Thymus (tissue), 11 donors: ENCODE measurements around the gene RGL1. TPM values are rescaled to one million over a fixed set of nuclear protein-coding genes. Genes with fewer than 3 reads are reported as not detected.

Experiments
- DNase-seq, 9 donors: peaks; one replicate each; pipeline ENCODE4 v3.0.0-alpha.2; 2013; ENCODE audit warnings: low spot score in 9 of 9, low read depth in 6 of 9, missing footprints in 1 of 9
- H3K27ac ChIP-seq, 2 donors: one replicate each; pipeline ENCODE4 v1.5.1; 2013; ENCODE audit warnings: control low read depth in 1 of 2, low read depth in 1 of 2, low read length in 1 of 2, mild to moderate bottlenecking in 1 of 2, moderate library complexity in 1 of 2
- H3K27me3 ChIP-seq, 2 donors: one replicate each; pipeline ENCODE4 v1.5.1; 2013; ENCODE audit warnings: low read length in 1 of 2; ENCODE audit not compliant: control insufficient read depth in 2 of 2, insufficient read depth in 1 of 2
- H3K36me3 ChIP-seq, 2 donors: one replicate each; pipeline ENCODE4 v1.5.1; 2013; ENCODE audit warnings: low read length in 1 of 2, mild to moderate bottlenecking in 1 of 2, moderate library complexity in 1 of 2; ENCODE audit not compliant: control insufficient read depth in 2 of 2, insufficient read depth in 2 of 2
- H3K4me1 ChIP-seq, 2 donors: one replicate each; pipeline ENCODE4 v1.5.1; 2013; ENCODE audit warnings: low read length in 2 of 2; ENCODE audit not compliant: control insufficient read depth in 2 of 2, insufficient read depth in 2 of 2
- H3K4me3 ChIP-seq, 2 donors: one replicate each; pipeline ENCODE4 v1.5.1; 2013; ENCODE audit warnings: low read length in 2 of 2, control low read depth in 1 of 2, mild to moderate bottlenecking in 1 of 2
- H3K9me3 ChIP-seq, 2 donors: one replicate each; pipeline ENCODE4 v1.5.1; 2013; ENCODE audit warnings: low read length in 1 of 2, mild to moderate bottlenecking in 1 of 2; ENCODE audit not compliant: control insufficient read depth in 2 of 2, insufficient read depth in 1 of 2
- WGBS: extraction: QIAGEN DNeasy Blood & Tissue Kit; methylation state at CpG from one replicate; pipeline ENCODE4 v1.1.7; 2013; 5-methylcytosine and 5-hydroxymethylcytosine counted together
- polyA plus RNA-seq: library from polyadenylated mRNA; stranded (reverse); fragments of 200-250 nt; gene quantifications from one replicate; pipeline ENCODE4 v1.2.3, GENCODE V29; 2013
- total RNA-seq: library from RNA; stranded (reverse); fragments of 120-200 nt; gene quantifications from one replicate; pipeline ENCODE4 v1.2.4, GENCODE V29; 2013
- donor health status: healthy.

The RGL1 gene
- total and polyA plus RNA-seq, 2 donors = 9.1 to 11.9 TPM

DNA sequence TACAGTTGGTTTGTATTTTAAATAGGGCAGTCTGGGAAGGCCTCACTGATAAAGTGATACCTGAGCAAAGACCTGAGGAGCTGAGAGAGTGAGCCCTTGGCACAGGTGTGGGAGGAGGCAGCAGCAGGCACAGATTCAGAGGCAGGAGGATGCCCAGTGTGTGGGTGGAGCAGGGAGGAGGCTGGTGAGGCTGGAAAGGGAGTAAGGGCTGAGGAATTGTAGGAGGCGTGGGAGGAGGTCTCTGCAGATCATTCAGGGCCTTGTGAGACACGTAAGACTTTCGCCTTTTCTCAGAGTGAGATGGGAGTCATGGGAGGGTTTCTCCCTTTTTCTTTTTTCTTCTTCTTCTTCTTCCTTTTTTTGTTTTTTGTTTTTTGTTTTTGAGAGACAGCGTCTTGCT is 58.0 kb downstream of the RGL1 start:
- no peaks in the 10 kb centered on the region for H3K36me3 ChIP-seq
- H3K4me3 ChIP-seq = no peak overlapping the region
- no peak for DNase-seq
- H3K27me3 ChIP-seq = no peaks in the 10 kb centered on the region
- no peaks in the 10 kb centered on the region for H3K9me3 ChIP-seq
- H3K4me1 ChIP-seq = no peaks in the 10 kb centered on the region
- H3K27ac ChIP-seq = no peak overlapping the region
- WGBS = 95% methylated on average over 4 of the region's 4 CpGs

DNA sequence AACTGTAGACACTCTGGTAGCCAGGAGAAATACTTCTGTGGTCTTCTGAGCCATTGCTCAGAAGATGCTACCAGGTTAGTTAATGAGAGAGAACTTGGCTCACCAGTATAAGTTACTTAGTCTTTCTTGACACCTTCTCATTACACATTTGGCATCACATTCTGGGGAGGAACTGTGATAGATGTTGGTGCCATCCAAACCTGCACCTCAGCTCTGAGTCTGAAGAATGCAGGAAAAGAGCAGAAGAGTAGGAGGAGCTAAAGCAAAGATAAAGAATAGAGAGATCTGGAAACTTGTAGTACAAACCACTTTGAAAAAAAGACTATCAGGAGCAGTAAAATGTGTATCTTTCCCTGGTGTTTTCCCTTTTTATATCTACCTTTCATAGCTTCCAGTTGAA is 58.9 kb downstream of the RGL1 start:
- no peaks in the 10 kb centered on the region for H3K9me3 ChIP-seq
- no peak for DNase-seq
- no peaks in the 10 kb centered on the region for H3K4me1 ChIP-seq
- H3K36me3 ChIP-seq = no peaks in the 10 kb centered on the region
- no peaks in the 10 kb centered on the region for H3K27me3 ChIP-seq
- no peak overlapping the region for H3K4me3 ChIP-seq
- H3K27ac ChIP-seq = no peak overlapping the region

DNA sequence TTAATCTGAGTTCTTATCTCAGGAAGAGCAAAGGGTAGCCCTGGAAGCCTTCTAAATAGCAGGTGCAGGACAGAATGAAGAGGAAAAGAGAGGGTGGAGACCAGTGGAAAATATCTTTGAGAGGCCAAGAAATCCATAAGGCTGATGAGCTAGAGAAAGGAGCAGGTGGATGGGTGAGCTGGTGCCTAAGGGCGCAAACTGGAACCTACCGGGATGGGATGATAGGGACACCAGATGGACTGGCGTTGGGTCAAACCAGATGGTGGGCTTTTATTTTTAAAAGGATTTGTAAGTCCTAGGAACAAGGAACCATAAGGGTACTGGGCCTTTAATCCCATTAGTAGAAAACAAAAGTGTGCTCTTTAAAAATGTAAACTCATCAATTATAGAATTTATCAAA is 59.7 kb downstream of the RGL1 start:
- Histone ChIP-seq H3K9me3 (no peaks in the 10 kb centered on the region), H3K36me3 (no peaks in the 10 kb centered on the region), H3K4me1 (no peaks in the 10 kb centered on the region), H3K27ac (no peak overlapping the region), H3K27me3 (no peaks in the 10 kb centered on the region), H3K4me3 (no peak overlapping the region)
- over 99% methylated on average over 3 of the region's 3 CpGs for WGBS
- no peak for DNase-seq

GRCh38 chr1:183869230-183869629 is 64.3 kb downstream of the RGL1 start:
- no peaks in the 10 kb centered on the region for H3K27me3 ChIP-seq
- peaks cover 0 to 11% of the 10 kb centered on the region in 2 donors for H3K4me1 ChIP-seq
- H3K9me3 ChIP-seq = no peaks in the 10 kb centered on the region
- no peak for DNase-seq
- no peak overlapping the region for H3K4me3 ChIP-seq
- H3K36me3 ChIP-seq = no peaks in the 10 kb centered on the region
- H3K27ac ChIP-seq = no peak overlapping the region
- 96% methylated on average over 3 of the region's 3 CpGs for WGBS

GRCh38 chr1:183869664-183870063 is 64.7 kb downstream of the RGL1 start:
- Histone ChIP-seq H3K4me1 (peaks cover 0 to 14% of the 10 kb centered on the region in 2 donors), H3K9me3 (no peaks in the 10 kb centered on the region), H3K27me3 (no peaks in the 10 kb centered on the region), H3K4me3 (no peak overlapping the region), H3K36me3 (no peaks in the 10 kb centered on the region), H3K27ac (no peak overlapping the region)
- WGBS = 98% methylated on average over 3 of the region's 3 CpGs
- DNase-seq = no peak

GRCh38 chr1:183870351-183871077 is 65.6 kb downstream of the RGL1 start:
- Histone ChIP-seq H3K36me3 (no peaks in the 10 kb centered on the region), H3K9me3 (no peaks in the 10 kb centered on the region), H3K4me1 (peaks cover 0 to 16% of the 10 kb centered on the region in 2 donors), H3K4me3 (no peak overlapping the region), H3K27me3 (no peaks in the 10 kb centered on the region), H3K27ac (peak overlapping the region in 1 of 2 donors; percentile 40)
- DNase-seq = no peak
- 90% methylated on average over 14 of the region's 15 CpGs for WGBS

- Histone ChIP-seq H3K4me3 (no peak overlapping the region), H3K36me3 (no peaks in the 10 kb centered on the region), H3K4me1 (peaks cover 0 to 16% of the 10 kb centered on the region in 2 donors), H3K27me3 (no peaks in the 10 kb centered on the region), H3K9me3 (no peaks in the 10 kb centered on the region), H3K27ac (peak overlapping the region in 1 of 2 donors; percentile 40)
- no peak for DNase-seq
- 92% methylated on average over 3 of the region's 3 CpGs for WGBS
Measured at GRCh38 chr1:183871142-183871541, 66.2 kb downstream of the RGL1 start.

- Histone ChIP-seq H3K27me3 (no peaks in the 10 kb centered on the region), H3K4me3 (no peak overlapping the region), H3K27ac (no peak overlapping the region), H3K9me3 (no peaks in the 10 kb centered on the region), H3K4me1 (peaks cover 0 to 16% of the 10 kb centered on the region in 2 donors), H3K36me3 (no peaks in the 10 kb centered on the region)
- DNase-seq = no peak
- WGBS = 98% methylated on average over 3 of the region's 3 CpGs
Measured at GRCh38 chr1:183871601-183872000, 66.7 kb downstream of the RGL1 start.

DNA sequence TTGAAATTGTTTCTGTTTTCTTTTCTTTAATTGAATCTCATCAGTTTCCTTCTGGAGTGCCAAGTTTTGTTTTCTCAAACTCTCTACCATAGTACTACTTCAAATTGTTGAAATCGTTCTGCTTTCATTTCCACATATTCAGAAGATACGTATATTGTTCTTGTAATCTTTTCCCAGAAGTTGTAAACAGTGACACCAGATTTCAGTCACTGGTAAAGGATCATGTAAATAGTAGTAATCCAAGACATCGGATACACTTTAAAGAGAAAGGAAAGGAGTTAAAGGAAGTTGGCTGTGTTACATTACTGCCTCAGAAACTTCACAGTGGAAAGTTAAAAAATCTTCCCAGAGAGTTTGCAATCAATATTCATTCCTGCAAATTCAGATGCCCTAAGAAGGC is 67.5 kb downstream of the RGL1 start:
- peaks cover 0 to 16% of the 10 kb centered on the region in 2 donors for H3K4me1 ChIP-seq
- DNase-seq = no peak
- H3K4me3 ChIP-seq = no peak overlapping the region
- WGBS = 87% methylated on average over 3 of the region's 3 CpGs
- H3K27me3 ChIP-seq = no peaks in the 10 kb centered on the region
- no peaks in the 10 kb centered on the region for H3K36me3 ChIP-seq
- no peaks in the 10 kb centered on the region for H3K9me3 ChIP-seq
- peak overlapping the region in 1 of 2 donors; percentile 41 for H3K27ac ChIP-seq
